WTC11 (cell line): Measurements from ENCODE around the gene ERGIC2. TPM values are rescaled to one million over a fixed set of nuclear protein-coding genes. Genes with fewer than 3 reads are reported as not detected.

ENCODE experiments used
- ATAC-seq: fragments of 200-7000 bp; cut with Tn5 transposase; 2 replicates; pipeline ENCODE4 v1.10.0; 2021; ENCODE audit warnings: mild to moderate bottlenecking, moderate library complexity
- CTCF ChIA-PET: fragments of 300-600 bp; sonication (Branson Sonifier 250); formaldehyde crosslinking; loops from one replicate; lab custom pipeline; 2021; ENCODE audit warnings: antibody characterized with exemption; lab: Charles Lee
- POLR2A ChIA-PET: fragments of 350-600 bp; sonication (Branson Sonifier 250); formaldehyde crosslinking; loops from one replicate; lab custom pipeline; 2021; ENCODE audit warnings: antibody characterized with exemption; lab: Charles Lee
- DNase-seq: peaks from one replicate; pipeline ENCODE4 v3.0.0; 2021; ENCODE audit warnings: low spot score
- H3K27ac Mint-ChIP-seq: 2 replicates; pipeline ENCODE4 v1.8.0; 2021; ENCODE audit warnings: mixed read lengths
- H3K27me3 Mint-ChIP-seq: 2 replicates; pipeline ENCODE4 v1.8.0; 2021; ENCODE audit warnings: low read depth, mild to moderate bottlenecking, moderate library complexity, mixed read lengths
- H3K36me3 Mint-ChIP-seq: 2 replicates; pipeline ENCODE4 v1.8.0; 2021; ENCODE audit warnings: mixed read lengths
- H3K4me1 Mint-ChIP-seq: 2 replicates; pipeline ENCODE4 v1.8.0; 2022; ENCODE audit warnings: mixed read lengths
- H3K4me3 Mint-ChIP-seq: 2 replicates; pipeline ENCODE4 v1.8.0; 2021; ENCODE audit warnings: mild to moderate bottlenecking, moderate library complexity, mixed read lengths
- H3K9me3 Mint-ChIP-seq: 2 replicates; pipeline ENCODE4 v1.8.0; 2021; ENCODE audit warnings: mixed read lengths
- ATF1 ChIP-seq: sonication (generic); formaldehyde crosslinking; IDR thresholded peaks from 2 replicates; pipeline ENCODE4 v1.8.1; 2023; ENCODE audit warnings: mild to moderate bottlenecking, moderate library complexity, missing genetic modification reagents
- ATF2 ChIP-seq: sonication (generic); formaldehyde crosslinking; IDR thresholded peaks from 2 replicates; pipeline ENCODE4 v1.8.1; 2022; ENCODE audit warnings: low read depth, missing genetic modification reagents, borderline replicate concordance
- ATF3 ChIP-seq: sonication (generic); formaldehyde crosslinking; conservative IDR thresholded peaks from 2 replicates; pipeline ENCODE4 v1.8.1; 2022; ENCODE audit warnings: mild to moderate bottlenecking, missing genetic modification reagents
- E2F1 ChIP-seq: sonication (generic); formaldehyde crosslinking; IDR thresholded peaks from 2 replicates; pipeline ENCODE4 v1.8.0; 2022; ENCODE audit warnings: mild to moderate bottlenecking, missing genetic modification reagents
- E2F5 ChIP-seq: sonication (generic); formaldehyde crosslinking; IDR thresholded peaks from 2 replicates; pipeline ENCODE4 v1.8.1; 2022; ENCODE audit warnings: mild to moderate bottlenecking, moderate library complexity, missing genetic modification reagents
- FOXP4 ChIP-seq: sonication (generic); formaldehyde crosslinking; IDR thresholded peaks from 2 replicates; pipeline ENCODE4 v1.8.0; 2022; ENCODE audit warnings: mild to moderate bottlenecking, missing genetic modification reagents
- GRHL2 ChIP-seq: fragments of 250-450 bp; sonication (Bioruptor Pico); IDR thresholded peaks from 2 replicates; pipeline ENCODE4 v1.8.0; 2022; ENCODE audit warnings: mild to moderate bottlenecking, moderate library complexity; ENCODE audit not compliant: insufficient replicate concordance, severe bottlenecking
- GTF2I ChIP-seq: fragments of 250-450 bp; sonication (Bioruptor Pico); conservative IDR thresholded peaks from 2 replicates; pipeline ENCODE4 v1.4.0; 2021; ENCODE audit warnings: mild to moderate bottlenecking
- HMGXB4 ChIP-seq: sonication (generic); formaldehyde crosslinking; IDR thresholded peaks from 2 replicates; pipeline ENCODE4 v1.8.1; 2023; ENCODE audit warnings: mild to moderate bottlenecking, moderate library complexity, missing genetic modification reagents
- KAT7 ChIP-seq: sonication (generic); formaldehyde crosslinking; IDR thresholded peaks from 2 replicates; pipeline ENCODE4 v1.8.1; 2023; ENCODE audit warnings: missing genetic modification reagents, mild to moderate bottlenecking, borderline replicate concordance
- RELA ChIP-seq: sonication (generic); formaldehyde crosslinking; IDR thresholded peaks from 2 replicates; pipeline ENCODE4 v1.8.1; 2022; ENCODE audit warnings: missing genetic modification reagents, mild to moderate bottlenecking, borderline replicate concordance
- SP1 ChIP-seq: sonication (generic); formaldehyde crosslinking; conservative IDR thresholded peaks from 2 replicates; pipeline ENCODE4 v1.8.1; 2022; ENCODE audit warnings: missing genetic modification reagents
- STAT6 ChIP-seq: sonication (generic); formaldehyde crosslinking; conservative IDR thresholded peaks from 2 replicates; pipeline ENCODE4 v1.8.1; 2023; ENCODE audit warnings: mild to moderate bottlenecking, low read depth, missing genetic modification reagents, moderate library complexity
- TP53 ChIP-seq: sonication (generic); formaldehyde crosslinking; IDR thresholded peaks from 2 replicates; pipeline ENCODE4 v1.8.1; 2023; ENCODE audit warnings: mild to moderate bottlenecking, missing genetic modification reagents
- USF2 ChIP-seq: sonication (generic); formaldehyde crosslinking; IDR thresholded peaks from 2 replicates; pipeline ENCODE4 v1.8.1; 2023; ENCODE audit warnings: mild to moderate bottlenecking, missing genetic modification reagents, moderate library complexity
- ZMAT4 ChIP-seq: fragments of 250-450 bp; sonication (Bioruptor Pico); IDR thresholded peaks from 2 replicates; pipeline ENCODE4 v1.9.0; 2021; ENCODE audit warnings: mild to moderate bottlenecking
- ZNF219 ChIP-seq: sonication (generic); formaldehyde crosslinking; IDR thresholded peaks from 2 replicates; pipeline ENCODE4 v1.8.0; 2023; ENCODE audit warnings: missing genetic modification reagents, mild to moderate bottlenecking, borderline replicate concordance
- ZNF317 ChIP-seq: sonication (generic); formaldehyde crosslinking; IDR thresholded peaks from 2 replicates; pipeline ENCODE4 v1.8.1; 2023; ENCODE audit warnings: low read depth, mild to moderate bottlenecking, moderate library complexity, missing genetic modification reagents, borderline replicate concordance
- total RNA-seq: library from RNA; stranded (reverse); gene quantifications from 3 replicates; pipeline ENCODE4 v1.2.3, GENCODE V29; 2021

The ERGIC2 gene
- total RNA-seq, 1 experiment from 2014 or later, result 51.4 TPM

- no peak for TF ChIP-seq ZMAT4 (CRISPR knock-in tag)
- no peak for TF ChIP-seq ATF1 (CRISPR knock-in tag)
- TF ChIP-seq STAT6 (CRISPR knock-in tag), result no peak
- TF ChIP-seq ATF2 (CRISPR knock-in tag), result no peak
- TF ChIP-seq E2F1 (CRISPR knock-in tag), result no peak
- no peak for TF ChIP-seq ZNF317 (CRISPR knock-in tag)
Observed at GRCh38 chr12:29310899-29311298, 70.1 kb downstream of the ERGIC2 start (continued).

- CTCF ChIA-PET, result no interaction called here
- POLR2A ChIA-PET, result no interaction called here
- H3K27me3 Mint-ChIP-seq, result no peaks in the 10 kb centered on the region
- H3K4me1 Mint-ChIP-seq, result no peaks in the 10 kb centered on the region
- no peaks in the 10 kb centered on the region for H3K36me3 Mint-ChIP-seq
- no peak for TF ChIP-seq E2F5
- no peak for TF ChIP-seq FOXP4 (CRISPR knock-in tag)
- TF ChIP-seq TP53 (CRISPR knock-in tag), result no peak
- DNase-seq (no peak), ATAC-seq (no peak)
- no peaks in the 10 kb centered on the region for H3K9me3 Mint-ChIP-seq
- H3K4me3 Mint-ChIP-seq, result no peak overlapping the region
- H3K27ac Mint-ChIP-seq, result no peak overlapping the region
Observed at GRCh38 chr12:29309320-29309902, 71.6 kb downstream of the ERGIC2 start.

GRCh38 chr12:29306682-29307081, 74.3 kb downstream of the ERGIC2 start:
- ATAC-seq (no peak), DNase-seq (no peak)
- Mint-ChIP-seq H3K27ac (no peak overlapping the region), H3K4me3 (no peak overlapping the region), H3K27me3 (no peaks in the 10 kb centered on the region), H3K36me3 (no peaks in the 10 kb centered on the region), H3K4me1 (peaks cover 6% of the 10 kb centered on the region), H3K9me3 (no peaks in the 10 kb centered on the region)
- CTCF ChIA-PET, result interaction anchor here (2.4 kb wide), 1 partner anchor 10 kb away, joined by 9 read pairs; no protein-coding TSS in a partner anchor
- POLR2A ChIA-PET, result no interaction called here
- no peak for TF ChIP-seq GTF2I (CRISPR knock-in tag)
- TF ChIP-seq USF2 (CRISPR knock-in tag), result no peak
- no peak for TF ChIP-seq KAT7 (CRISPR knock-in tag)
- TF ChIP-seq HMGXB4 (CRISPR knock-in tag), result no peak
- TF ChIP-seq ZNF219 (CRISPR knock-in tag), result no peak
- TF ChIP-seq GRHL2 (CRISPR knock-in tag), result no peak
- no peak for TF ChIP-seq ATF3
- no peak for TF ChIP-seq RELA
- TF ChIP-seq ATF1 (CRISPR knock-in tag), result no peak
- TF ChIP-seq SP1 (CRISPR knock-in tag), result no peak
